K562 (cell line): Measurements from ENCODE around the gene NOP16. TPM values are rescaled to one million over a fixed set of nuclear protein-coding genes. Genes with fewer than 3 reads are reported as not detected.

ENCODE experiments used
- ATAC-seq: fragments of 200-7000 bp; cut with Tn5 transposase; 3 replicates; pipeline ENCODE4 v1.9.1; 2020; ENCODE audit warnings: moderate library complexity
- BruUV-seq: library from RNA; stranded (reverse); fragments of 400-500 nt; replicated peaks from 2 replicates; lab custom pipeline; 2021; lab: Mats Ljungman, UMichigan
- CTCF ChIA-PET: fragments of 300-600 bp; formaldehyde crosslinking; extraction: SDS; loops from one replicate; lab custom pipeline; 2021; ENCODE audit warnings: low intra/inter-chr PET ratio; lab: Yijun Ruan, JAX
- POLR2A ChIA-PET: fragments of 300-600, 350-650 bp; sonication (Branson Sonifier 250); formaldehyde crosslinking; extraction: SDS; loops from one replicate; lab custom pipeline; 2021; ENCODE audit warnings: antibody characterized with exemption, inconsistent platforms; lab: Yijun Ruan, JAX
- DNase-seq, 4 experiments: peaks; one replicate each; pipeline versions ENCODE4 v3.0.0 to v3.0.0-alpha.2; 2011 to 2018; ENCODE audit warnings: low spot score in 3 of 4, mixed read lengths in 3 of 4; ENCODE audit errors: extremely low read depth in 1 of 4
- FAIRE-seq: peaks from 2 replicates; lab custom pipeline; 2011; peaks lifted over from hg19 to GRCh38; lab: Jason Lieb, UNC
- H2AFZ ChIP-seq: 2 replicates; pipeline ENCODE4 v1.6.0; 2011; ENCODE audit warnings: low read depth, low read length, control low read depth, inconsistent platforms
- H3K27ac ChIP-seq: fragments of 200-600 bp; 3 replicates; pipeline ENCODE4 v1.8.0; 2011; ENCODE audit warnings: low read depth, mild to moderate bottlenecking, control low read depth, inconsistent platforms, low read length, moderate library complexity, mixed read lengths; ENCODE audit errors: extremely low read depth
- H3K27me3 ChIP-seq, 2 experiments: fragments of 300-600 bp in 1 of 2; 2 replicates in 1 of 2; 3 replicates in 1 of 2; pipeline versions ENCODE4 v1.6.0 to v1.8.0; 2011; ENCODE audit warnings: inconsistent platforms in 2 of 2, low read length in 2 of 2, mild to moderate bottlenecking in 1 of 2, mixed read lengths in 1 of 2, moderate library complexity in 1 of 2; ENCODE audit not compliant: control insufficient read depth in 2 of 2, insufficient read depth in 2 of 2
- H3K36me3 ChIP-seq: fragments of 300-600 bp; 3 replicates; pipeline ENCODE4 v1.8.0; 2011; ENCODE audit warnings: mild to moderate bottlenecking, low read length, inconsistent platforms; ENCODE audit not compliant: control insufficient read depth, insufficient read depth
- H3K4me1 ChIP-seq, 2 experiments: fragments of 200-600 bp in 1 of 2; replicated peaks in 1 of 2; 2 replicates in 1 of 2; 3 replicates in 1 of 2; pipeline versions ENCODE4 v1.5.1 to v1.8.0; 2011; ENCODE audit warnings: inconsistent platforms in 2 of 2, low read length in 2 of 2, mild to moderate bottlenecking in 1 of 2, mixed read lengths in 1 of 2, moderate library complexity in 1 of 2; ENCODE audit not compliant: control insufficient read depth in 2 of 2, insufficient read depth in 2 of 2
- H3K4me2 ChIP-seq: 2 replicates; pipeline ENCODE4 v1.6.1; 2011; ENCODE audit warnings: low read length, control low read depth, inconsistent platforms, mixed read lengths; ENCODE audit not compliant: insufficient read depth
- H3K4me3 ChIP-seq: fragments of 200-600 bp; sonication (generic), shearing (Covaris generic); 2 replicates; pipeline ENCODE4 v1.5.1; 2016; ENCODE audit warnings: control low read depth, inconsistent platforms
- H3K79me2 ChIP-seq: fragments of 200-600 bp; 3 replicates; pipeline ENCODE4 v1.8.0; 2011; ENCODE audit warnings: low read length, inconsistent platforms; ENCODE audit not compliant: control insufficient read depth, insufficient read depth
- H3K9ac ChIP-seq, 2 experiments: 2 replicates each; pipeline versions ENCODE4 v1.6.0 to v1.6.1; 2011; ENCODE audit warnings: low read depth in 2 of 2, low read length in 2 of 2, control low read depth in 1 of 2, inconsistent platforms in 1 of 2, mild to moderate bottlenecking in 1 of 2, mixed read lengths in 1 of 2; ENCODE audit not compliant: insufficient read depth in 1 of 2
- H3K9me1 ChIP-seq: one replicate; pipeline ENCODE4 v1.6.0; 2011; ENCODE audit warnings: inconsistent platforms, mild to moderate bottlenecking, low read length, moderate library complexity; ENCODE audit not compliant: control insufficient read depth, insufficient read depth
- H3K9me3 ChIP-seq: replicated peaks from 2 replicates; pipeline ENCODE4 v1.5.1; 2011; ENCODE audit warnings: low read depth, low read length, inconsistent platforms; ENCODE audit not compliant: control insufficient read depth, insufficient read depth
- H4K20me1 ChIP-seq: replicated peaks from 2 replicates; pipeline ENCODE4 v1.6.1; 2011; ENCODE audit warnings: low read length, inconsistent platforms, mixed read lengths; ENCODE audit not compliant: control insufficient read depth, insufficient read depth
- ARHGAP35 ChIP-seq: fragments of 450-650 bp; IDR thresholded peaks from 2 replicates; pipeline ENCODE4 v1.6.1; 2018; ENCODE audit not compliant: partially characterized antibody
- ASH1L ChIP-seq: fragments of 450-650 bp; IDR thresholded peaks from 2 replicates; pipeline ENCODE4 v1.6.1; 2018; ENCODE audit warnings: borderline replicate concordance, mild to moderate bottlenecking, low read depth; ENCODE audit not compliant: partially characterized antibody
- BMI1 ChIP-seq: fragments of 150-350 bp; IDR thresholded peaks from 2 replicates; pipeline ENCODE4 v1.6.1; 2014; ENCODE audit warnings: low read length
- CBFA2T3 ChIP-seq: fragments of 450-650 bp; IDR thresholded peaks from 2 replicates; pipeline ENCODE4 v1.6.1; 2017
- CXXC5 ChIP-seq: fragments of 250-450 bp; sonication (Bioruptor Pico); IDR thresholded peaks from 2 replicates; pipeline ENCODE4 v1.8.0; 2022; ENCODE audit warnings: inconsistent platforms, mild to moderate bottlenecking, moderate library complexity
- E2F5 ChIP-seq: sonication (generic); formaldehyde crosslinking; IDR thresholded peaks from 2 replicates; pipeline ENCODE4 v1.8.0; 2022; ENCODE audit warnings: mild to moderate bottlenecking, missing genetic modification reagents
- EP400 ChIP-seq: fragments of 450-650 bp; IDR thresholded peaks from 2 replicates; pipeline ENCODE4 v1.6.1; 2017; ENCODE audit warnings: antibody characterized with exemption, mild to moderate bottlenecking, moderate library complexity
- HMGXB4 ChIP-seq: sonication (generic); formaldehyde crosslinking; IDR thresholded peaks from 2 replicates; pipeline ENCODE4 v1.8.1; 2023; ENCODE audit warnings: mild to moderate bottlenecking, missing genetic modification reagents
- NCOA2 ChIP-seq, 2 experiments: fragments of 450-650 bp; IDR thresholded peaks; 2 replicates each; pipeline ENCODE4 v1.6.1; 2018; ENCODE audit warnings: mild to moderate bottlenecking in 2 of 2, moderate library complexity in 1 of 2; ENCODE audit not compliant: partially characterized antibody in 2 of 2
- NFATC3 ChIP-seq: fragments of 450-650 bp; IDR thresholded peaks from 2 replicates; pipeline ENCODE4 v1.6.1; 2017; ENCODE audit warnings: mild to moderate bottlenecking
- PKNOX1 ChIP-seq: fragments of 450-650 bp; IDR thresholded peaks from 2 replicates; pipeline ENCODE4 v1.6.1; 2016
- RBM17 ChIP-seq: fragments of 200-400 bp; formaldehyde crosslinking; IDR thresholded peaks from 2 replicates; pipeline ENCODE4 v1.6.1; 2017; ENCODE audit warnings: low read depth, mild to moderate bottlenecking, low read length, borderline replicate concordance
- ZBTB5 ChIP-seq: fragments of 450-650 bp; IDR thresholded peaks from 2 replicates; pipeline ENCODE4 v1.6.1; 2017; ENCODE audit warnings: antibody characterized with exemption
- ZC3H4 ChIP-seq: sonication (generic); formaldehyde crosslinking; IDR thresholded peaks from 2 replicates; pipeline ENCODE4 v1.9.0; 2021; ENCODE audit warnings: missing genetic modification reagents, borderline replicate concordance
- ZNF282 ChIP-seq: sonication (generic); formaldehyde crosslinking; IDR thresholded peaks from 2 replicates; pipeline ENCODE4 v1.8.1; 2023; ENCODE audit warnings: missing genetic modification reagents
- ZNF444 ChIP-seq: fragments of 250-450 bp; sonication (Bioruptor Pico); IDR thresholded peaks from 2 replicates; pipeline ENCODE4 v1.4.0; 2020; ENCODE audit warnings: mild to moderate bottlenecking, moderate library complexity
- ZNF707 ChIP-seq: fragments of 250-450 bp; sonication (Bioruptor Pico); conservative IDR thresholded peaks from 2 replicates; pipeline ENCODE4 v1.8.0; 2022; ENCODE audit warnings: inconsistent platforms, mild to moderate bottlenecking, moderate library complexity
- WGBS: fragments of 100-300 bp; shearing (Covaris generic); methylation state at CpG from one replicate; pipeline ENCODE4 v1.1.6; 2016; ENCODE audit warnings: low coverage, mixed read lengths; ENCODE audit not compliant: insufficient coverage; ENCODE audit errors: missing lambda C conversion rate; 5-methylcytosine and 5-hydroxymethylcytosine counted together
- in situ Hi-C: fragments of 300-500 bp; cut with MboI; formaldehyde crosslinking; loops from 4 replicates; pipeline ENCODE4 v1.15.0; 2018; ENCODE audit warnings: inconsistent platforms, mixed read lengths
- intact Hi-C: fragments of 100-400 bp; cut with micrococcal nuclease; formaldehyde crosslinking; loops from 2 replicates; pipeline ENCODE4 v1.14.2; 2022
- polyA plus RNA-seq, 8 experiments: library from polyadenylated mRNA; depleted of rRNA in 4 of 8; stranded (reverse) in 5 of 8; unstranded in 3 of 8; fragments of >200 nt; fragmentation: Nextera tagmentation in 2 of 8; fragmentation: Illumina TruSeq in 1 of 8; extraction: Ambion mirVana in 2 of 8; extraction: Trizol in 1 of 8; gene quantifications; 2 replicates each; pipeline versions ENCODE4 v1.2.1 to v1.2.3, GENCODE V29; 2011 to 2014; ENCODE audit warnings: inconsistent platforms in 1 of 8, missing spikeins in 1 of 8
- total RNA-seq, 7 experiments: library from RNA; depleted of rRNA in 6 of 7; stranded (reverse); fragments of >200 nt in 6 of 7; fragmentation: Illumina TruSeq in 2 of 7; extraction: Trizol in 2 of 7; gene quantifications; 2 replicates each; pipeline versions ENCODE4 v1.2.1 to v1.2.3, GENCODE V29; 2011 to 2021; ENCODE audit warnings: low replicate concordance in 1 of 7

Gene NOP16
- total and polyA plus RNA-seq, 9 of the 15 experiments (the other 6 are each of a cell fraction or from before 2014, with no cell fraction given): 92.5 to 342 (median 148) TPM

GRCh38 chr5:176341325-176342157 lies 46.9 kb downstream of the NOP16 start:
- H3K27ac ChIP-seq: no peak overlapping the region
- CTCF ChIA-PET: no interaction called here
- FAIRE-seq (no peak), DNase-seq (peak; percentile 33 to 78 (median 58)), ATAC-seq (peak; percentile 89)
- POLR2A ChIA-PET: interaction anchor here (0.9 to 1.9 kb wide), 5 partner anchors 9 to 19 kb away, joined by 3 to 6 read pairs (median 4); partner anchors contain the start of gene KIAA1191
- peaks cover 4% of the 10 kb centered on the region for H3K9me1 ChIP-seq
- H3K4me1 ChIP-seq: peaks cover 4 to 9% of the 10 kb centered on the region in 2 experiments; a peak in 4 of 5 replicates
- peaks cover 65% of the 10 kb centered on the region for H3K36me3 ChIP-seq
- no TSS peak for BruUV-seq
- no peaks in the 10 kb centered on the region for H4K20me1 ChIP-seq
- H3K79me2 ChIP-seq: no peaks in the 10 kb centered on the region
- in situ Hi-C loops (no loop called here), intact Hi-C loops (no loop called here)
- no peak overlapping the region for H2AFZ ChIP-seq
- H3K9ac ChIP-seq: no peak overlapping the region
- WGBS: 0% methylated on average over 2 of the region's 2 CpGs
- no peak overlapping the region for H3K4me2 ChIP-seq
- no peaks in the 10 kb centered on the region for H3K27me3 ChIP-seq
- H3K9me3 ChIP-seq: no peaks in the 10 kb centered on the region
- no peak overlapping the region for H3K4me3 ChIP-seq
- TF ChIP-seq CBFA2T3 (peak; percentile 75), EP400 (no peak), NFATC3 (no peak), CXXC5 (CRISPR knock-in tag) (peak; percentile 9; the same call in 1 of the 2 replicates), ARHGAP35 (no peak), ZNF282 (CRISPR knock-in tag) (no peak), E2F5 (CRISPR knock-in tag) (no peak), NCOA2 (IDR thresholded peaks at IDR 0.05; ENCODE audit: partially characterized antibody in 2 of 2) (no peak), HMGXB4 (CRISPR knock-in tag) (no peak), ASH1L (no peak), ZC3H4 (CRISPR knock-in tag) (no peak), PKNOX1 (peak; percentile 50; the same call in 1 of the 2 replicates), ZNF444 (CRISPR knock-in tag) (no peak), BMI1 (no peak), ZNF707 (CRISPR knock-in tag) (no peak), RBM17 (no peak), ZBTB5 (no peak)
